ENCODE measurements around the gene STARD3.
"Not testable (repeated sequence)": the region's sequence is repeated elsewhere in the genome, so short reads cannot be mapped to it uniquely, and the experiment has no call there.

The STARD3 gene

DNA sequence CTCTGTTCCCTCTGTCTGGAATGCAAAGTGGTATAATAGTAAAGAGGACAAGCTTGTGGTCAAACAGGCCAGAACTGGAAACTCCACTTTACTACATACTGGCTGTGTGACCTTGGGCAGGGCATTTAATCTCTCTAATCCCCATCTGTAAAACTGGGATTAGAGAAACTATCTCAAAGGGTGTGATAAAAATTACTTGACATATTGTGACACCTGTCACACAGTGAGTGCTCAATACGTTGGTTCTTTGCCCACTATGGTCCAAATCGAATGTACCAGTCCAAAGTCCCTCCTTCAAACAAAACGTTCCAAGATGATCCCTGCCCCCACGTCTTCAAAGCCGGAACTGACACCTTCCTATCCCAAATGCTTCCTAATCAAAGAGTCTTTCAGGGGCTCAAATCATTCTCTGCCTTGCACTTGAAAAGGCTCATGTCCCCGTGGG, 50.2 kb downstream of the STARD3 start:
- DNase-seq (ENCODE audit: low read depth in 2 of 3, low spot score in 2 of 3) = no peak

- peak; percentile 80 to 88 (median 82) for DNase-seq (ENCODE audit: low read depth in 2 of 3, low spot score in 2 of 3)
Observed at GRCh38 chr17:39687546-39688474, 50.9 kb downstream of the STARD3 start, which contains the start of gene PGAP3. Gene PGAP3 (minus strand): TSS chr17:39688057. CDS start chr17:39688014, 43 bp downstream.

DNA sequence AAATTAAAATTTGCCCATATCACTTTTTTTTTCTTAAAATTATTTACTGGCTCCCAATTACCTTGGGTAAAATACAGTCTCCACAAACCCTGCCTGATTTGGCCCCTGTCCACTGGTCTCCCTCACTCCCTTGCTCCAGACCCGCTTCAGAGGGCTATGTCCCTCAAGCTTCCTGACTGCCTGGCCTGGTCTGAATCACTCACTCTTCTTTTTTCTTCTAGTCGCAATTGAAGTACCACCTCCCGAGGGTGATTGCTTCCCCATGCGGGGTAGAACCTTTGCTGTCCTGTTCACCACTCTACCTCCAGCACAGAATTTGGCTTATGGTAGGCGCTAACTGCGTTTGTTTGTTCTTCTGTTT, 51.5 kb downstream of the STARD3 start:
- DNase-seq (ENCODE audit: low read depth in 2 of 3, low spot score in 2 of 3) = no peak

- no peak for DNase-seq (ENCODE audit: low read depth in 2 of 3, low spot score in 2 of 3)
Observed at GRCh38 chr17:39688945-39689344, 52.0 kb downstream of the STARD3 start.

DNA sequence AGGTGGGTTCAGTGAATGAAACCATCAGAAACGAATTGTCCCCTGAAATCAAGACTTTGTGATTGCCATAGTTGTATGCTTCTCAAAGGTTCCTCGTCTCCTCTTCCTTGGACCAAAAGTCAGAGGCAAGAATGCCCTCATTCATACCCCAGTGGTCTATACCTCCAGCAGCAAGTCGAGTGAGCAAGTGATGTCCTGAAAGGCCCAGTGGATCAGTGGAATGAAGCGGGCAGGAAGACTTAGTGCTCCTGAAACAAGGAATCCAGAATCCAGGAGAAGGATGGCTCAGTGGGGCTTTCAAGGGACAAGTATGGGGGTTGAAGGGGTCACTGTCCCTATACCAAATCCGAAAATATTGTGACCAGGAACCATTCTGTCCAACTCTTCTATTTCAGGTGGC, 57.6 kb downstream of the STARD3 start:
- DNase-seq (ENCODE audit: low read depth in 2 of 3, low spot score in 2 of 3) = no peak

DNA sequence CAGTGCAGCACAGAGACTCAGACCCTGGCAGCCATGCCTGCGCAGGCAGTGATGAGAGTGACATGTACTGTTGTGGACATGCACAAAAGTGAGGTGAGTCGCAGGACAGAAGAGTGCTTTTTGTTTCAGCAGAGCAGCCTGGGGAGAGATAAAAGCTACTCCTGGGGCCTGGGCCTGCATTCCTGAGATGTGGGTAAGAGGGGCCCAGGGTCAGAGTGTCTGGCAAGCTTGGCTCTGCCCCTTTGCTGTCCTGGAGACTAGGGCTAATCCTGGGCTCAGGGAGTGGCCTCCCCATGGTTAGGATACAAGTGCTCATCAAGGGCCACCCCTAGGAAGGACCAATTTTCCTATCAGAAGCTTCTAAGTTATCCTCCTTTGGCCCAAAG, 58.1 kb downstream of the STARD3 start:
- no peak for DNase-seq (ENCODE audit: low read depth in 2 of 3, low spot score in 2 of 3)

- no peak for DNase-seq (ENCODE audit: low read depth in 2 of 3, low spot score in 2 of 3)
Observed at GRCh38 chr17:39696731-39697130, 59.8 kb downstream of the STARD3 start.

DNA sequence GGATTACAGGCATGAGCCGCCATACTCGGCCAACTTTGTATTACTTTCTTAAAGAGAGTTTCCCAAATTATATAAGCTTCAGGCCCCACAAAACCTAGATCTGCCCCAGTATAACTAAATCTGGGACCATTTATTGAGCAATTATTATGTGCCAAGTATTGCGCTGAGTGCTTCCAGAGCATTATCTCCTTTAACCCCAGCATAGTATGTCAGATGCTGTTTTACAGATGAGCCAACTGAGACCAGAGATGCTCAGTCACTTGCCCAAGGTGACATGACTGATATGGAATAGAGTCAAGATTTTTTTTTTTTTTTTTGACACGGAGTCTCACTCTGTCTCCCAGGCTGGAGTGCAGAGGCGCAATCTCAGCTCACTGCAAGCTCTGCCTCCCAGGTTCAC, 61.0 kb downstream of the STARD3 start:
- no peak for DNase-seq (ENCODE audit: low read depth in 2 of 3, low spot score in 2 of 3)

DNA sequence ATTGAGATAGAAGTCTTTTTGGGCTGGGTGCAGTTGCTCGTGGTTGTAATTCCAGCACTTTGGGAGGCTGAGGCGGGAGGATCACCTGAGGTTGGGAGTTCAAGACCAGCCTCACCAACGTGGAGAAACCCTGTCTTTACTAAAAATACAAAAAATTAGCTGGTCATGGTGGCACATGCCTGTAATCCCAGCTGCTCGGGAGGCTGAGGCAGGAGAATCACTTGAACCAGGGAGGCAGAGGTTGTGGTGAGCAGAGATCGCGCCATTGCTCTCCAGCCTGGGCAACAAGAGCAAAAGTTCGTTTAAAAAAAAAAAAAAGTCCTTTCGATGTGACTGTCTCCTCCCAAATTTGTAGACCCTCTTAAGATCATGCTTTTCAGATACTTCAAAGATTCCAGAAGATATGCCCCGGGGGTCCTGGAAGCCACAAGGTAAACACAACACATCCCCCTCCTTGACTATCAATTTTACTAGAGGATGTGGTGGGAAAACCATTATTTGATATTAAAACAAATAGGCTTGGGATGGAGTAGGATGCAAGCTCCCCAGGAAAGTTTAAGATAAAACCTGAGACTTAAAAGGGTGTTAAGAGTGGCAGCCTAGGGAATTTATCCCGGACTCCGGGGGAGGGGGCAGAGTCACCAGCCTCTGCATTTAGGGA, 62.3 kb downstream of the STARD3 start:
- DNase-seq (ENCODE audit: low read depth in 2 of 3, low spot score in 2 of 3) = not testable (repeated sequence)

- DNase-seq (ENCODE audit: low read depth in 2 of 3, low spot score in 2 of 3) = no peak
Observed at GRCh38 chr17:39699818-39700147, 62.8 kb downstream of the STARD3 start, which contains the start of gene ERBB2. Gene ERBB2 (plus strand): TSS chr17:39700064. CDS start chr17:39700239, 175 bp downstream.

DNA sequence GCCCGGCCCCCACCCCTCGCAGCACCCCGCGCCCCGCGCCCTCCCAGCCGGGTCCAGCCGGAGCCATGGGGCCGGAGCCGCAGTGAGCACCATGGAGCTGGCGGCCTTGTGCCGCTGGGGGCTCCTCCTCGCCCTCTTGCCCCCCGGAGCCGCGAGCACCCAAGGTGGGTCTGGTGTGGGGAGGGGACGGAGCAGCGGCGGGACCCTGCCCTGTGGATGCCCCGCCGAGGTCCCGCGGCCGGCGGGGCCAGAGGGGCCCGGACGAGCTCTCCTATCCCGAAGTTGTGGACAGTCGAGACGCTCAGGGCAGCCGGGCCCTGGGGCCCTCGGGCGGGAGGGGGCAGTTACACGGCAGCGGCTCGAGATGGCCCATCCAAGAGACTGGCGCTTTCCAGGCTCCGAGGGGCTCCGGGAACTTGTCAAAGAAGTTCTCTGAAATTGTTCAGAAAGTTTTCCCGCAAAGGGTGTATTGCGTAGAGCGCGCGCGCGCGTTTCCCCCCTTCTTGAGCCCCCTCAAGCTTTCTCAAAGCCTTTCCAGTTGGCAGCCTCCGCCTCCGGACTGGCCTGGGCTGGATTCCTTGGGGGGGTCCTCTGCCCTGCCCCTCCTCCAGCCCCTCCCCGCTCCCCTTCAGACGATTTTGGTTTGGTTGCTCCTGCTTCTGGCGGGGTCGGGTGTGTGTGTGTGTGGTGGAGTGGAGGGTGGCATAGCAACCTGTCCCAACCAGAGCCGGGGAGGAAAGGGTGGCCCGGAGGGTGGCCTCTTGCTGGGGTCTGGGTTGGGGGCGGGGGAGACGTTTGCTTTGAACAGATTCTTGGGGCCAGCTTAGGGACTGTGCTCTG, 63.4 kb downstream of the STARD3 start:
- DNase-seq (ENCODE audit: low read depth in 2 of 3, low spot score in 2 of 3) = no peak

DNA sequence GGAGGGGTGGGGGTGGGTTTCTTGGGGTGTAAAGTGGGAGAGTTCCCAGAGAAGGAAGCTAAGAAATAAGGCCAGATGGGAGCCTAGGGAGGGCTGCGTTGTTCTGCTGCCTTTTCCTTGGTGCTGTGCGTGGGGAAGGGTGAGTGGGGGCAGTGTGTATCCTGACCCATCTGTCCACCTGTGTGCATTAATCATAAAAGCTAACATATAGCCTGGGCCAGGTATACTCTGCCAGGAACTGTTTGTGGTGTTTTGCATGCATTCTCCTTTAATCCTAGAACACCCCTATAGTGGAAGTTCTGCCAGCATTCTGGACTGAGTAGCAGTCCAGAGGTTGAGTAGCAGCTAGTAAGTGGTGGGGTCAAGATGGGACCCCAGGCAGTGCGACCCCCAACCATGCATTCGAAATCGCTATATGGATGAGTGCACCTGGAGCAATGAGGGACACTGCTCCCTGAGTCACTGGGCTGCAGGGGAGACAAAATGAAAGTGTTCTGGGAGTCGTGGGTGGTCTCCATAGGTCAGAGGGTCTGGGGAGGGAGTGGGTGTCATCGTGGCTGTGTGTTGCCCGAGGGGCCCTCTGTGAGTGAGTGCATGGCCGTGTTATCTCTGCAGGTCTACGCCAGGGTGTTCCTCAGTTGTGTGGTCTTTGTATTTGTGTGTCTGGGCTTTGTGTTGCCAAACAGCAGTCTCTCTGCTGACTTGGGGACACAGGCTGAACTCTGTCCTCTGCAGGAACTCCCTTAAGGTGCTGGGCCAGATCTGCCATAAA, 64.3 kb downstream of the STARD3 start:
- no peak for DNase-seq (ENCODE audit: low read depth in 2 of 3, low spot score in 2 of 3)

DNA sequence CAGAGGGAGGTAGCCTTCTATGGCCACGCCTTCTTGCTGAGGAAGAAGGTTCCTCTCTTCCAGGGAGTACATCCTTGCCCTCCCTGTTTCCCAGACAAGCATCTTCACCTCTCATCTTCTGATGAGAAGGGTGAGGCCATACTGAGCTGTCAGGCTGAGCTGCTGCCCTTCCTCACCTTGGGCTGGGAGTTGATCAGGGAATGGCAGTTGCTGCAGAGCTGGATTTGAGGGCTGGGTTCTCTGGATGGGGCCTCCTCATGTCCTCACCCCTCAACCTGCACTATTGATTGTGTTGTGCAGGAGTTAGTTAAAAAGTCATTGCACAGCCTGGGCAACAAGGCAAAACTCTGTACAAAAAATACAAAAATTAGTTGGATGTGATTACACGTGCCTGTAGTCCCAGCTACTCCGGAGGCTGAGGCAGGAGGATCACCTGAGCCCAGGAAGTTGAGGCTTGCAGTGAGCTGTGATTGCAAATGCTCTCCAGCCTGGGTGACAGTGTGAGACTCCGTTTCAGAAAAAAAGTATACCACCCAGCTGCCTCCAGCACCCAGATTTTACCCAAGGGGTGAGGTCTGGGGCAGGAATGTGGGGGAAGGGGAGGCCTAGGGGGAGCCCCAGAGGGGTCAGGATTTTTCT, 65.0 kb downstream of the STARD3 start:
- no peak for DNase-seq (ENCODE audit: low read depth in 2 of 3, low spot score in 2 of 3)

DNA sequence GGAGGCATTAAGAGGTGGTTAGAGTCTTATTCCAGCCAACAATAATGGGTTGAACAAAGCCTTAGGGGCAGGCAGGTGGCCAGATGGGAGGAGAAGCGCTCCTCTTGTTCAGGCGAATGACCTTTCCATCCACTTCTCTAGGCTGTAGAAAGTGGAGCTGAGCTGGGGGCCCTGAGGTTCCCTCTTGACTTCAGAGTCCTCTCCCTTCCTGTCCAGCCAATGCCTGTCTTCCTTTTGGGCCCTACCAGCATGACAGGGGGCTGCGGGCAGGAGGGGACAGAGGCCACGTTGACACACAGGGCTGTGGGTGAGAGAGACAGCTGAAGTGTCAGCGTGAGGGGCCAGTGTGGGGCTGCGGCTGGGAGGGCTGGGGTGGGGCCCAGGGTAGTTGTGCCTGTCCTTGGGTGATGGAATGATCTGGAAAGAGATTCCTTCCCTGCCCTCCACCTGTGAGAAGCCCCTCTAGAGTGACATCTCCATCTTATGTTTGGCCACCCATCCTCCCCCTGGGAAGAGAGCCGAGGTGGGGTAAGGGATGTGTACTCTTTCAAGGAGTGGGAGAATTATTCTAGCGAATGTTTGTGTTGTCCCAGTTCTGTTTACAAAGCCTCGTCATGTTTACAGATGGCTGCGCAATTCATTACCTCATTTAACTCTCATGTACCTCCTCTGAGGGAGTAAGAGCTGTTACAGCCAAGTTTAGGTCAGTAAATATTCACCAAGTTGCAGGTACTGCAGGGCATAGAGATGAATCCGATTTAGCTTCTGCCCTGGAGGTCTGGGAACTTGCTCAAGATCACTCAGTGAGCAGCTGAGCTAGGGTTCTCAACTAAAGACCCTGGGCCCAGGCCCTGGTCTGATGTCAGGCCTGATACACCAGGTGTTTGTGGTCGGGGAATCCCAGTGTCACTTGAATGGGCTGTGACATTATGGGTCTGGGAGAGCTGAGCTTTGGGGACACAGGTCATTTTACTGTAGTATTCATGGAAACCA, 66.3 kb downstream of the STARD3 start:
- no peak for DNase-seq (ENCODE audit: low read depth in 2 of 3, low spot score in 2 of 3)

DNA sequence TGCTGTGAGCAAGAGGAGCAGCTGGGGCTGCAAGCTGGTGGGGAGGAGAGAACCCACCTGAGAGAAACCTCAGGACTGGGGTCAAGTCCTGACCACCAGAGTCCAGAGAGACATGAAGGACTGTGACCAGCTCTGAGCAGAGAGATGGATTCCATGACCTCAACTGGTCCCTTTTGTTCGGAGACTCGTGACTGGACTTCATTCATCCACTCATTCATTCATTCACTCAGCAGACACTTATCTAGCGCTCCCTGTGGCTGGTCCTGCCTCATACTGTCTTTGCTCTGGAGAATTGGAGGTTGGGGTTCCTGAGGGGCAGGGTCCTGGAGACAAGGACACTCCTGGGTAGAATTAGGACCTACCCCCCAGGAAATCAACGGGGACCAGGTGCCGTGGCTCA, 67.0 kb downstream of the STARD3 start:
- no peak for DNase-seq (ENCODE audit: low read depth in 2 of 3, low spot score in 2 of 3)

DNA sequence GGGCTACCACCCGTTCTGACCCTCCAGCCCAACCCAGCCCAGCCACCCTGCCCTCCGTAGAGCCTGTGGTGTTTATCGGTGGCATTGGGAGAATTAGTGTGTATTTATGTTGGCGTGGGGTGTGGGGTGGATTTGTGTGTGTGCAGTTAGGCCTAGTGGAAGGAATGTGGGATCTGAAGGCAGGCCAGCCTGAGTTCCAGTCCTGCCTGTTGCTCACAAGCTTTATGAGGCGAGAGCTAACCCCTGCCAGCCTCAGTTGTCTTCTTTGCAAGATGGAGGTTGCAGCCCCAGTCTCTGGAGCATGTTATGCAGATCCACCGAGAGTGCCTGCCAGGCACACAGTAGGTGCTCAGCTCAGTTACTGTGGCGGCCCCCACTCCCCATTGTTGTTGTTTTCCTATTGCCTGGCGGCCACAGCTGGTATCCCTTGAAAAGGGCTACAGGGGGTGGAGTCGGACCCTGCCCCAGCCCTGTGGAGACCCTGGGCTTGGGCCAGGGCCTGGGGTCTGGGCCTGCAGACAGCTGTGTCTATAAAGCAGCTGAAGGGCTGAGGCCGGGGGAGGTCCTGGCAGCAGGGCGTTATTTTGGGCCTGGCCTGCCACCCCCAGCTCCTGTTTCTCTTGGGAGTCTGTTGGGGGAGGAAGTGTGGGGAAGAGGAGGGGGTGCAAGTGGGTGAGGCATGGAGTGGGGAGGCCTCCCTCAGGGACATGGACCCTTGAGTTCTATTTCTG, 68.0 kb downstream of the STARD3 start:
- no peak for DNase-seq (ENCODE audit: low read depth in 2 of 3, low spot score in 2 of 3)

- DNase-seq (ENCODE audit: low read depth in 2 of 3, low spot score in 2 of 3) = no peak
Observed at GRCh38 chr17:39705786-39706348, 68.9 kb downstream of the STARD3 start.

- no peak for DNase-seq (ENCODE audit: low read depth in 2 of 3, low spot score in 2 of 3)
Observed at GRCh38 chr17:39706383-39706782, 69.4 kb downstream of the STARD3 start.

All from activated CD8-positive, alpha-beta memory T cell treated with anti-CD3 and anti-CD28 coated beads for 48 hours (primary cell).